SK-N-SH treated with all-trans-retinoic acid at 6 μM for 48 hours (cell line): ENCODE measurements around the gene OVOL2.

Source experiments
- ATAC-seq: fragments of 200-7000 bp; cut with Tn5 transposase; 3 replicates; pipeline ENCODE4 v1.9.1; 2020; ENCODE audit warnings: mild to moderate bottlenecking, moderate library complexity
- ARNTL ChIP-seq: fragments of 450-650 bp; formaldehyde crosslinking; IDR thresholded peaks from 2 replicates; pipeline ENCODE4 v1.5.0; 2020; ENCODE audit warnings: low read depth, mild to moderate bottlenecking, moderate library complexity, borderline replicate concordance
- BACH2 ChIP-seq: fragments of 250-450 bp; sonication (Bioruptor Pico); IDR thresholded peaks from 2 replicates; pipeline ENCODE4 v1.9.0; 2021; ENCODE audit warnings: mild to moderate bottlenecking, borderline replicate concordance
- CREB5 ChIP-seq: fragments of 250-450 bp; sonication (Bioruptor Pico); IDR thresholded peaks from 2 replicates; pipeline ENCODE4 v1.5.1; 2020; ENCODE audit warnings: low read depth, mild to moderate bottlenecking, moderate library complexity
- CSDC2 ChIP-seq: fragments of 250-450 bp; sonication (Bioruptor Pico); IDR thresholded peaks from 2 replicates; pipeline ENCODE4 v1.5.0; 2020; ENCODE audit warnings: mild to moderate bottlenecking, moderate library complexity
- CSRNP3 ChIP-seq: fragments of 250-450 bp; sonication (Bioruptor Pico); IDR thresholded peaks from 2 replicates; pipeline ENCODE4 v1.5.1; 2021; ENCODE audit warnings: mild to moderate bottlenecking, moderate library complexity
- ESRRG ChIP-seq: fragments of 250-450 bp; sonication (Bioruptor Pico); IDR thresholded peaks from 2 replicates; pipeline ENCODE4 v1.6.1; 2021; ENCODE audit warnings: mild to moderate bottlenecking
- GLIS3 ChIP-seq: fragments of 250-450 bp; sonication (Bioruptor Pico); IDR thresholded peaks from 2 replicates; pipeline ENCODE4 v1.5.0; 2020; ENCODE audit warnings: mild to moderate bottlenecking, moderate library complexity
- ISL1 ChIP-seq: fragments of 250-450 bp; sonication (Bioruptor Pico); IDR thresholded peaks from 2 replicates; pipeline ENCODE4 v2.1.2; 2022; ENCODE audit warnings: mild to moderate bottlenecking, moderate library complexity
- OSR1 ChIP-seq: fragments of 250-450 bp; sonication (Bioruptor Pico); IDR thresholded peaks from 2 replicates; pipeline ENCODE4 v1.8.0; 2022; ENCODE audit warnings: moderate library complexity, mild to moderate bottlenecking, inconsistent platforms
- PATZ1 ChIP-seq: fragments of 250-450 bp; sonication (Bioruptor Pico); IDR thresholded peaks from 2 replicates; pipeline ENCODE4 v1.8.0; 2020; ENCODE audit warnings: mild to moderate bottlenecking, moderate library complexity, borderline replicate concordance
- POU6F1 ChIP-seq: fragments of 250-450 bp; sonication (Bioruptor Pico); IDR thresholded peaks from 2 replicates; pipeline ENCODE4 v1.8.0; 2021; ENCODE audit warnings: low read depth, mild to moderate bottlenecking, moderate library complexity, borderline replicate concordance
- PPARA ChIP-seq: fragments of 250-450 bp; sonication (Bioruptor Pico); IDR thresholded peaks from 2 replicates; pipeline ENCODE4 v1.5.0; 2020; ENCODE audit warnings: mild to moderate bottlenecking, borderline replicate concordance
- RARB ChIP-seq: fragments of 250-450 bp; sonication (Bioruptor Pico); IDR thresholded peaks from 2 replicates; pipeline ENCODE4 v1.8.0; 2021; ENCODE audit warnings: mild to moderate bottlenecking, moderate library complexity
- SNAI2 ChIP-seq: fragments of 250-450 bp; sonication (Bioruptor Pico); IDR thresholded peaks from 2 replicates; pipeline ENCODE4 v1.5.0; 2020; ENCODE audit warnings: mild to moderate bottlenecking, moderate library complexity
- TCF4 ChIP-seq: fragments of 250-450 bp; sonication (Bioruptor Pico); IDR thresholded peaks from 2 replicates; pipeline ENCODE4 v1.8.0; 2021; ENCODE audit warnings: mild to moderate bottlenecking, moderate library complexity, borderline replicate concordance
- TOX ChIP-seq: fragments of 250-450 bp; sonication (Bioruptor Pico); IDR thresholded peaks from 2 replicates; pipeline ENCODE4 v1.8.0; 2021; ENCODE audit warnings: mild to moderate bottlenecking, moderate library complexity, borderline replicate concordance
- TSHZ2 ChIP-seq: fragments of 250-450 bp; sonication (Bioruptor Pico); IDR thresholded peaks from 2 replicates; pipeline ENCODE4 v1.5.0; 2020; ENCODE audit warnings: mild to moderate bottlenecking, moderate library complexity
- ZFP30 ChIP-seq: fragments of 450-650 bp; formaldehyde crosslinking; IDR thresholded peaks from 2 replicates; pipeline ENCODE4 v1.5.0; 2022; ENCODE audit warnings: mild to moderate bottlenecking, moderate library complexity
- ZNF565 ChIP-seq: fragments of 450-650 bp; formaldehyde crosslinking; conservative IDR thresholded peaks from 2 replicates; pipeline ENCODE4 v1.5.0; 2020; ENCODE audit warnings: low read depth, mild to moderate bottlenecking, moderate library complexity
- ZNF70 ChIP-seq: fragments of 450-650 bp; formaldehyde crosslinking; IDR thresholded peaks from 2 replicates; pipeline ENCODE4 v1.5.0; 2020; ENCODE audit warnings: mild to moderate bottlenecking, moderate library complexity
- ZNF8 ChIP-seq: fragments of 450-650 bp; formaldehyde crosslinking; IDR thresholded peaks from 2 replicates; pipeline ENCODE4 v1.5.0; 2020; ENCODE audit warnings: mild to moderate bottlenecking, moderate library complexity

Gene OVOL2

GRCh38 chr20:18063676-18064075, 6.0 kb upstream of the OVOL2 start:
- no peak for TF ChIP-seq ISL1 (CRISPR knock-in tag)
- no peak for TF ChIP-seq SNAI2 (CRISPR knock-in tag)
- TF ChIP-seq PPARA (CRISPR knock-in tag): no peak
- TF ChIP-seq OSR1 (CRISPR knock-in tag): no peak
- TF ChIP-seq ARNTL (CRISPR knock-in tag): no peak
- TF ChIP-seq TCF4 (CRISPR knock-in tag): no peak
- TF ChIP-seq ZNF8: no peak
- TF ChIP-seq PATZ1 (CRISPR knock-in tag): no peak
- no peak for TF ChIP-seq BACH2 (CRISPR knock-in tag)
- no peak for TF ChIP-seq CREB5 (CRISPR knock-in tag)
- TF ChIP-seq ZNF70 (CRISPR knock-in tag): no peak
- TF ChIP-seq RARB (CRISPR knock-in tag): no peak
- no peak for TF ChIP-seq ZFP30 (CRISPR knock-in tag)
- TF ChIP-seq TSHZ2: no peak
- TF ChIP-seq POU6F1 (CRISPR knock-in tag): no peak
- TF ChIP-seq ZNF565 (CRISPR knock-in tag): no peak
- TF ChIP-seq CSDC2 (CRISPR knock-in tag): no peak
- TF ChIP-seq CSRNP3: no peak
- TF ChIP-seq TOX (CRISPR knock-in tag): no peak
- TF ChIP-seq GLIS3 (CRISPR knock-in tag): no peak
- no peak for ATAC-seq

GRCh38 chr20:18059603-18060002, 1.9 kb upstream of the OVOL2 start:
- TF ChIP-seq ISL1 (CRISPR knock-in tag): no peak
- TF ChIP-seq ESRRG: no peak
- no peak for TF ChIP-seq GLIS3 (CRISPR knock-in tag)
- no peak for TF ChIP-seq PATZ1 (CRISPR knock-in tag)
- TF ChIP-seq ARNTL (CRISPR knock-in tag): no peak
- ATAC-seq: no peak
